ENCODE data around the gene OGG1.
"Not testable (repeated sequence)": the region's sequence is repeated elsewhere in the genome, so short reads cannot be mapped to it uniquely, and the experiment has no call there.

The OGG1 gene

GRCh38 chr3:9768141-9768775, 18.5 kb downstream of the OGG1 start:
- DNase-seq, result no peak

DNA sequence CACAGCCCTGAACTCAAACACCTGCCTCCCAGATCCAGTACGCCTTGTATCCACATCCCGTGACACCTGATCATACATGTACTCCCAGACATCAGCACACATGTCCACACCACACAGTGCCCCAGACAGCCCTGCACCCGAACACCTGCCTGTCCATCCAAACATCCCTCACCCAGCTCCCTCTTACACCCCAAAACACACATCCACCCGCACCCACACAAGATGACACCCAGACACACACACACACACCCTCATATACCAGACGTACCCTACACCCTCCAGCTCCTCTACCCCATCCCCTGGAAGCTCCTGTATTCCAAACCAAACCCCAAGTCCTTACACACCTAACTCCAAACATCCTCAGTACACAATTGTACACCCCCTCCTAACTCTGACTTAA, 19.3 kb downstream of the OGG1 start:
- DNase-seq, result no peak

DNA sequence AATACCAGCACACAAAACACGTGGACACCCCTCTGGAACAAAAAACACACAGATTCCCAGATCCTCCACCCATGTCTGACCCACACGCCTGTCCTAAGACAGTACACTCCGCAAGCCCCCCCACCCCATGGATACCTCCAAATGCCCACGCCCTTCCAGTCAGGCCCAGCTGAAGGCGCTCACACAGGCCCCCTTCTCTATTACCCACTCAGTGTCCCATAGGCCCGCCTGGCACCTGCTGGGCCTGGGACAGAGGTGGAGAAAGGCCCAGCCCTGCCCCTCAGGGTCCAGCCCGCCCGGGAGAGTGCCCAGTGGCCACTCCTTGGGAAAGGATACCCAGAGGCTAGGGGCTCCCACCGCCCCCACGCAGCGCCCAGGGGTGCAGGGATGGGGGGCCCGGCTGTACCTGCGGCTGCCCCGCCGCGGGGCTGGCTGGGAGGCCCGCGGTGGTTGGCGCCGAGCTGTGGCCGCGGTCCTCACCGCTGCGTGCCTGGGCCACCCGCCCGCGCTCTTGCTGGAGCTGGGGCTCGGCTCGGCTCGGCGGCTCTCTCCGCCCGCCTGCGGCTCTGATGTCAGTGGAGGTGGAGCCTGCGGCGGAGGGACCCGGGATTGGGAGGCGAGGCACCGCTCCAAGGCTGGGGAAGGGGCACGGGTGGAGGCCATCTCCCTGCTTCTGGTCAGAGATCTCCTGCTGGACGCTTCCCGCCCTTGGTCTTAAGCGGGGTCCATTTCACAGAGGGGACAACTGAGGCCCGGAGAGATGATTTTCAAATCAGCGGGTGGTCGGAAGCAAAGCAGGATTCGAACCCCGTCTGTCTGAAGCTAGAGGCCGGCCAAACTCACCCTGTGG, 19.9 kb downstream of the OGG1 start, which contains the start of gene CAMK1:
Gene CAMK1 (minus strand): TSS at position 522 of the 850 bp plus-strand sequence. CDS start 2,198 bp downstream, outside the sequence.
- no peak for DNase-seq

DNA sequence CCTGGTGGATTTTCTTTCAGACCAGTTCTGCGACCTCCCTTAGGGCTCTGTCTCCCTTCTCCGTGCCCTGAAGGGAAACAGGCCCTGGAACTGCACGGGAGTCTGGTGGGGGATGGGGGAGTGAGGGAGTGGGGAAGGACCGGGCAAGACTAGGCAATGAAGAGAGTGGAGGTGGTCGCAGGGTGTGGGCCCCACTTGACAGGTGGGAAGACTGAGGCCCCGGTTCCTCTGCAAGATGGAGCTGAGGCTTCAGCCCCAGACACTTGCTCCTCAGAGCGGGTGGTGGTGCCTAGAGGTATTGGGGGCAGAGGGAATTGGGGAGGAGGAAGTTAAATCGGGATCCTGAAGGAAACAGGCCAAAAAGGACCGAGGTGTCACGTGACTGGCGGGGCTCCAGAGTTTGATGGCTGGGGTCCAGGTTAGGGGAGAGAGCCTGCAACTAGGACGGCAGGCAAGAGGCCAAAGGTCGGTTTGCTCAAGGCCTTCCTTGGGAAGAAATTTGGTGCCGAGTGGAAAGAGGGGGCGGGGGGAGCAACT, 20.6 kb downstream of the OGG1 start:
- DNase-seq, result no peak

- not testable (repeated sequence) for DNase-seq
These were observed 21.3 kb downstream of the OGG1 start for GRCh38 chr3:9771007-9771406.

GRCh38 chr3:9776896-9777693, 27.3 kb downstream of the OGG1 start:
- no peak for DNase-seq

DNA sequence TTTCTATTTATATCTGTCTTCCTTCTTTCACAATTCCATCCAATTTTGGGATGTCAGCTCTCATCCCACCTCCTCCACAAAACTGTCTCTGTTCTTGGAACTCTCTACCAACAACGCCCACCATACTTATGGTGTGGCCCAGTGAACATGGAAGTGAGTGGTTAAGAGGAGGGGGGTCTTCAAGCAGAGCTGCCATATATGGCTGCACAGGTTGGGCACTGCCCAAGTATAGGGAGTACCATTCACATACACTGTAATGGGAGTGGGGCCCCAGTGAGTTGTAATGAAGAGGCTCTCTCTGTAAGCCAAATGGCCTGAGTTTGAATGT, 27.9 kb downstream of the OGG1 start:
- no peak for DNase-seq

GRCh38 chr3:9778143-9779074, 28.7 kb downstream of the OGG1 start:
- DNase-seq, result no peak

DNA sequence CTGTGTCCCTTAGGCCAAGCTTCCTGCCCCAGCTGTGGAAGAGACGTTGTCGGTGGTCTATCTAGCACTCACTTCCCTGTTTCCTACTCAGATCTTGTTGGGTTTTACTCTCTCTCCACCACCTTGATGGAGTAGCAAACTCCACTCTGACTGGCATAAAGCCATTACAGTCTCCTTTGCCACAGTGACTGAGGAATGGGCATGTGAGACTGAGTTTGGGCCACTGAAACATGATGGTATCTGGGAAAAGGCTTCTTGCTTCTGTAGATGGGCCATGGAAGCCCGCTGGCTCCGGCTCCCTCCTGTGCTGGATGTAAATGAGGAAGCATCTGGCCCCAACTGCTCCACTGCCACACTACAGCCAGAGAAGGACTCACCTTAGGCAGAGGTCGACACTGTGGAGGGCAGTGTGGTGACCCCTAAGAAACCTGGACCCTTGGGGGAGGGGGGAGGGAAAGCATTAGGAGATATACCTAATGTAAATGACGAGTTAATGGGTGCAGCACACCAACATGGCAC, 29.4 kb downstream of the OGG1 start:
- DNase-seq, result no peak

GRCh38 chr3:9779721-9780457, 30.1 kb downstream of the OGG1 start:
- no peak for DNase-seq

GRCh38 chr3:9780458-9780812, 30.7 kb downstream of the OGG1 start:
- DNase-seq, result no peak

- no peak for DNase-seq
These were observed 31.2 kb downstream of the OGG1 start for GRCh38 chr3:9780910-9781309.

DNA sequence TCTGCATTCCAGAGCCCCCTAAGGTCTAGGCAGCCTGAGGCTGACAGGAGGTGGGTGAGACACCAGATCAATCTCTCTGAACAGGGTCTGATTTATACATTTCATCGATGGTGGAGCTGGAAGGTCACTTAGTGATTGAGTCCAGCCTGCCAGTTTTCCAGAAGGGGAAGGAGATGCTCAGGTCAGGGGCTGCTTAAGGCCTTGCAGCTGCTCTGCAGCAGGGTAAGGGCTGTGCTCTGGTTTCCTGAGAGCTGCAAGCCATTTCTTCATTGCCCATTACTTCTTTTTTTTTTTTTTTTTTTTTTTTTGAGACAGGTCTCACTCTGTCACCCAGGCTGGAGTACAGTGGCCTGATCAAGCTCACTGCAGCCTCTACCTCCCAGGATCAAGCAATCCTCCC, 31.8 kb downstream of the OGG1 start:
- no peak for DNase-seq

DNA sequence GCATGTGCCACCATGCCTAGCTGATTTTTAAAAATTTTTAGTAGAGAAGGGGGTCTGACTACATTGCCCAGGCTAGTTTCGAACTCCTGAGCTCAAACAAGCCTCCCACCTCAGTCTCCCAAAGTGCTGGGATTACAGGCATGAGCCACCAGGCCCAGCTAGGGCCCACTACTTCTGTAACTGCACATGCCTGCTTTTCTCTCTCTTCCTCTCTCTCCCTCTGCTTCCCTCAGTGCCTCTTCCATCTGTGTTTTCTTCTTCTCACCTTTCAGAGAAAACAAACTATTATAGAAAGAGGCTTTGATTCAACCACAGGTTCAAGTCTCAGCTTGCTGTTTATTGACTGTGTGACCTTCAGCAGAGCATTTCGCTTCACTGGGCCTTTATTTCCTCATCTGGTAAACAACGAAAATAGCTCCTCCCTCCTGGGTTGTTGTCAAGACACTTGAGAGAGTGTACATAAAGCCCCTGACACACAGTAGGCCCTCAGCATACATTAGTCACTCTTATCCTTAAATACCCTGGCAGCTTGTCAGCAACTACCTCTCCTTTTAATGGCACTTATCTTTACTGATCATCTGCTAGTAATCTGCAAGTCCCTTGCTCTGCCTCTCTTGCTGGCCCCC, 32.3 kb downstream of the OGG1 start:
- no peak for DNase-seq

DNA sequence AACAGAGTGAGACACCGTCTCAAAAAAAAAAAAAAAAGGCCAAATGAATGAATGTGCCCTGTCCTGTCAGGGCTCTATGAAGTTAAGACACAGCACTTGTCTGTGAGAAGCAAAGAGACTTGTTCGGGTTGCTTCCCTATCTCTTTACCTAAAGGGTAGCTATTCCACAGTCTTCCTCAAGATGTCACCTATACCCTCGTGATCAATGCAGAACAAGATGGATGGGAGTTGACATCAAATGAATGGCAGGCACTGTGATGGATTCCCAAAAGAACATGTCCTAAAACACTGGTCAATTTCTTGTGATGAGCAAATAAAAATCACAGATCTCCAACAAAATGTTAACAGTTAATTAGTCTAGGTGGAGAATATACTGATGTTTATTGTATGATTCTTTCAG, 33.0 kb downstream of the OGG1 start:
- DNase-seq, result no peak

GRCh38 chr3:9783954-9784353, 34.2 kb downstream of the OGG1 start:
- no peak for DNase-seq

DNA sequence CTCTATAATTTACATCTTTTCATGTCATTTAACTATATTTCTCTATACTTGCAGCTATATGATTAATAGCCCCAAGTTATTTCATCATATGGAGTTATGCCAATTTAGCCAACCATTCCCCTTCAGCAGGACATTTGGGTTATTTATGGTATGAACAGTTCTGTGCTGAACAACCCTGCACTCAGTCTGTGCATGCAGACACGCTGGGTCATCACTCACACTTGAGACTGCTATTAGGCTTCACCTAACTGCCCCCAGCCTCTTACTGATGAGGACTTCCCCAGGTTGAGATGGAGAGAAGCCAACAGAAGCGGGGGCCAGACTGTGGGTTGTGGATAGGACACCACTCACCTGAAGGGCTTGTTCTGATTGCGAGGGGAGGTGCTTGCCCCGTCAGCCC, 35.2 kb downstream of the OGG1 start:
- no peak for DNase-seq

GRCh38 chr3:9785602-9786001, 35.9 kb downstream of the OGG1 start:
- DNase-seq, result no peak

- DNase-seq, result no peak
These were observed 36.5 kb downstream of the OGG1 start for GRCh38 chr3:9786209-9786739.

GRCh38 chr3:9786825-9787669, 37.3 kb downstream of the OGG1 start:
- no peak for DNase-seq
